GM13976 (cell line): ENCODE measurements around the gene ARHGAP6.

Source experiments
- DNase-seq: peaks from one replicate; pipeline ENCODE4 v3.0.0; 2012; ENCODE audit warnings: low spot score
- CTCF ChIP-seq: IDR thresholded peaks from 2 replicates; pipeline ENCODE4 v1.5.1; 2012; ENCODE audit warnings: borderline replicate concordance, mild to moderate bottlenecking; ENCODE audit not compliant: insufficient read depth; ENCODE audit errors: extremely low read depth, missing control alignments, control extremely low read depth
- in situ Hi-C: fragments of 300-500 bp; cut with MboI; formaldehyde crosslinking; loops from one replicate; pipeline ENCODE4 v1.12.0; 2022; ENCODE audit warnings: low sequenced_read_pairs, mixed read lengths, inconsistent platforms; ENCODE audit not compliant: unreplicated experiment

Gene ARHGAP6

GRCh38 chrX:11449613-11450012 is 216.1 kb downstream of the ARHGAP6 start:
- DNase-seq = no peak
- no peak for TF ChIP-seq CTCF
- in situ Hi-C loops = no loop called here

GRCh38 chrX:11447418-11447817 is 218.3 kb downstream of the ARHGAP6 start:
- TF ChIP-seq CTCF = no peak
- no peak for DNase-seq
- in situ Hi-C loops = no loop called here

GRCh38 chrX:11446949-11447348 is 218.8 kb downstream of the ARHGAP6 start:
- in situ Hi-C loops = no loop called here
- no peak for DNase-seq
- TF ChIP-seq CTCF = no peak

- in situ Hi-C loops = no loop called here
- TF ChIP-seq CTCF = no peak
- DNase-seq = no peak
Observed at GRCh38 chrX:11446336-11446735, 219.4 kb downstream of the ARHGAP6 start.

GRCh38 chrX:11445540-11445939 is 220.2 kb downstream of the ARHGAP6 start:
- DNase-seq = no peak
- in situ Hi-C loops = no loop called here
- TF ChIP-seq CTCF = no peak

- no peak for TF ChIP-seq CTCF
- in situ Hi-C loops = no loop called here
- no peak for DNase-seq
Observed at GRCh38 chrX:11444052-11444451, 221.7 kb downstream of the ARHGAP6 start.

- in situ Hi-C loops = no loop called here
- DNase-seq = no peak
- no peak for TF ChIP-seq CTCF
Observed at GRCh38 chrX:11439846-11440245, 225.9 kb downstream of the ARHGAP6 start.
